SH-SY5Y (cell line): Measurements from ENCODE around the gene EMC1.

Experiments
- GATA2 ChIP-seq: IDR thresholded peaks from 2 replicates; pipeline ENCODE4 v1.6.1; 2011; ENCODE audit warnings: mild to moderate bottlenecking, low read depth, low read length
- GATA3 ChIP-seq: IDR thresholded peaks from 2 replicates; pipeline ENCODE4 v1.6.1; 2011; ENCODE audit warnings: low read depth, mild to moderate bottlenecking, low read length, moderate library complexity

DNA sequence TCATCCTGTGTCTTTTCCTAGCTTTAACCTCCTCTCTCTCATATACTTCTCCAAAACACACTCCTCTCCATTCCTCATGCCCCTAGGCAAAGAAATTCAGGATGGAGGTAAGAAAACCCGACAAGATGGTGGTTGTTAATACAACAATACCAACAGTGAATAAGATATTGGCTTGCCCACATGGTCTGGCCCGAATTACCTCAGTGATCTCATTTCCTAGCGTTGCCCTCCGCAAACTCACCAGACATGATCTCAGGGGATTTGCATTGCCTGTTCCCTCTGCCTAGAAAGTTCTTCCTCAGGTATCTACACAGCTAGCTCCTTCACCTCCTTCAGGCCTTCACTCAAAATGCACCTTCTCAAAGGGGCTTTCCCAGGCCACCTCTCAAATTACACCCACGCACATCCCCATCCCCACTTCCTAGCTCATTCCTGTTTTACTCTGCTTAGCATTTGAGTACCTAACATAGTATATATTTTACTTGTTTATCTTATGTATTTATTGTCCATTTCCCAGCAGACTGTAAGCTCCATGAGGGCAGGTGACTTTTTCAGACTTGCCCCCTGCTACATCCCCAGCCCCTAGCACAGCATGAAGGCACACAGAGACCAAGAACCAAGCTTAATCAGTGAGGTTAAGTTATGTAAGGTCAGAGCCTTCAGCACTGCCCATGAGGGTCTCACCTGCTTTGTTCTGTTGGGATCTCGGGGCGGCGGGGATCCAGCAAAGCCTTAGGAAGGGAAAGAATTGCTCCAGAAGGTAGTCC, 31.1 kb downstream of the EMC1 start:
- TF ChIP-seq GATA2 (no peak), GATA3 (no peak)
